GM11168 (cell line): ENCODE results near the gene EP400.

Experiments used
- in situ Hi-C: fragments of 300-500 bp; cut with MboI; formaldehyde crosslinking; loops from one replicate; pipeline ENCODE4 v1.12.0; 2022; ENCODE audit warnings: low sequenced_read_pairs; ENCODE audit not compliant: unreplicated experiment

EP400 gene

DNA sequence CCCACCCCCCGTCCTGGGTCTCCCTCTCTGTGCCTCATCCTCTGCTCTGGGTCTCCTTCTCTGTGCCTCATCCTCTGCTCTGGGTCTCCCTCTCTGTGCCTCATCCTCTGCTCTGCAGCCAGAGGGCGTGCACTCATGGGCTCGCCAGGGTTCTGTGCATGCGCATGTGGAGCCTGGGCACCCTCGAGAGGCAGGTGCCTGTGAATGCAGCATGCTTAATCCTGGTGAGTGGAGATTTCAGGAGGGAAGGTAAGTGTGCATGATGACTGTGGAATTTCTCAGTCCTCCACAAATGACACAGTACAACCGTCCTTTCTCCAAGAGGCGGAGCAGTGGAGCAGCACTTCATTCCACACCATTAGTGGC lies 65.2 kb downstream of the EP400 start:
- in situ Hi-C loops = no loop called here

DNA sequence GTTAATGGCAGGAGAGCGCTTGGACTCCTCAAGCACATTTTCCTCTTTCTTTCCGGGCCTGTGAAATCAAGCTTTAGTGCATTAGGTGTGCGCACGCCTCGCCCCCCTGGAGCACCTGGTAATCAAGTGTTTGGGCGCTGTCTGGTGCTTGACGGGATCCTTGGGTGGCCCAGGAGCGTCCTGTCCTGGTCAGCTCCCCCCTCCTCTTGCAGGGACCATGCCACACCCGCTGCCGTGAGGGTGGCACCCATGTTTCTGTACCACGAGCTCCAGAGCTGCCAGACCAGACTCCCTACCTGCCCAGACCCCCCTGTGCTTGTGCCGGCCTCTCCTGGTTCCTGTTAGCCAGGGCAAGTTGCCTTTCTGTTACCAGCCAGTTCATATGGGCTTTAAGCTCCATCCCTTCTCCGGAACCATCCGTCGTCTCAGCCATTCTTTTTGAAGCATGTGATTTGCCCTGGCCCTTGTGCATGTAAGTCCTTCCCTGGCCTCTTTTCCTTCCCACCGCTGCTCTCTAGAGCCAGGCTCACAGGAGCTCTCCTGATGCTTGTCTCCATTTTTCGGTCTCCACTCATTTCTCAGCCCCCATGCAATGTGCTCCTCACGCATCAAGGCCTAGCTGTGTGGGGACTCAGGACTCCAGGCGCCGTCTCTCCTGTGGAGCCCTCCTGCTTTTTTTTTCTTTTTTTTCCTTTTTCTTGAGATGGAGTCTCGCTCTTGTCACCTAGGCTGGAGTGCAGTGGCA lies 66.1 kb downstream of the EP400 start:
- in situ Hi-C loops = no loop called here

DNA sequence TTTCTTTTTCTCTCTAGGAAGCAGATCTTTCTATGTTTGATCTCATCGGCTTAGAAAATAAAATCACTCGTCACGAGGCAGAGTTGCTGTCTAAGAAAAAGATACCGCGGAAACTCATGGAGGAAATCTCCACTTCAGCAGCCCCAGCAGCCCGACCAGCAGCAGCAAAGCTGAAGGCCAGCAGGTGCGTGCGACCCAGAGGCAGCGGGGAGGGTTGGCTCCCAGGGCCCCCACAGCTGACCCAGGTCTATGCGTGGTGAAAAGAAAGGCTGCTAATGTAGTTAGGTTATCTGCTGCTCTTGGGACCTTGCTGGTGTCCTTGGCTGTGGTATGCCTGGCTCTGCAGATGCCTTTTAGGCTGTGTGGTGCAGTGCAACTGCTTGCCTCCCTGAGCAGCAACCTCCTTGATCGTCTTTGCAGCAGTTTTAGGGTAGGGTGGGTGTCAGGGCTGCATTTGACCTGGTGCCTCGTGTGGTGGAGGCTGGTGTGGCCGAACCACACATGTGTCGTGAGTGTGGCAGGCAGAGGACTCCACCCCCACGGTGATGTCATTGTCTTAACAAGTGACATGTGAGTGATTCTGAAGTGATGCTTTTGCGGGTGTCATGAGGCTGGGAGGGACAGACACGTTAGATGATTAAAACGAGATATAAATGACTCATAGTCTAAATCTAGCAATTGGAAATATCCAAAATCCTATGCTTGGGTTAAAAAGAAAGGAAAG lies 68.6 kb downstream of the EP400 start:
- in situ Hi-C loops = no loop called here

- in situ Hi-C loops = no loop called here
Observed at GRCh38 chr12:132019891-132020290, 70.1 kb downstream of the EP400 start.

- in situ Hi-C loops = no loop called here
Observed at GRCh38 chr12:132020292-132020691, 70.5 kb downstream of the EP400 start.

GRCh38 chr12:132021031-132021871 lies 71.5 kb downstream of the EP400 start:
- in situ Hi-C loops = no loop called here

DNA sequence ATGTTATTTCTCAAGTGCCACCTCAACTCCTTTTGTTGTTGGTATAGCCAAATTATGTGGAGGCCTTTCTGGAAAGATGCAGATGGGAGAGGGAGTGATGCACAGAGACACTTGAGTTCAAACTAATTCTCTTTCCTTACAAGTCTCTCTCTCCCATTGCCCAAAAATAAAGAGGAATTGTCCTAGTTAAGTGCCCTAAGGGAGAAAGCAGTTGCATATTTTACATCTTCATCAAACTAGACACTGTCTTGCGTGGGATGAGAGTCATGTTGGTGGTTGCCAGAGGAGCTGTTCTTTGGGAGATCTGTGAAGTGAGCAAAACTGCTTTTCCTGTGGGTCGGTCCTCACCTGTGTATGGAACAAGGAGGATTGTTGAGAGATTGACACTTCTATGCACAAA lies 72.2 kb downstream of the EP400 start:
- in situ Hi-C loops = no loop called here

GRCh38 chr12:132023658-132024057 lies 73.9 kb downstream of the EP400 start:
- in situ Hi-C loops = no loop called here

- in situ Hi-C loops = no loop called here
Observed at GRCh38 chr12:132024758-132025157, 75.0 kb downstream of the EP400 start.

- in situ Hi-C loops = no loop called here
Observed at GRCh38 chr12:132025526-132025925, 75.8 kb downstream of the EP400 start.

DNA sequence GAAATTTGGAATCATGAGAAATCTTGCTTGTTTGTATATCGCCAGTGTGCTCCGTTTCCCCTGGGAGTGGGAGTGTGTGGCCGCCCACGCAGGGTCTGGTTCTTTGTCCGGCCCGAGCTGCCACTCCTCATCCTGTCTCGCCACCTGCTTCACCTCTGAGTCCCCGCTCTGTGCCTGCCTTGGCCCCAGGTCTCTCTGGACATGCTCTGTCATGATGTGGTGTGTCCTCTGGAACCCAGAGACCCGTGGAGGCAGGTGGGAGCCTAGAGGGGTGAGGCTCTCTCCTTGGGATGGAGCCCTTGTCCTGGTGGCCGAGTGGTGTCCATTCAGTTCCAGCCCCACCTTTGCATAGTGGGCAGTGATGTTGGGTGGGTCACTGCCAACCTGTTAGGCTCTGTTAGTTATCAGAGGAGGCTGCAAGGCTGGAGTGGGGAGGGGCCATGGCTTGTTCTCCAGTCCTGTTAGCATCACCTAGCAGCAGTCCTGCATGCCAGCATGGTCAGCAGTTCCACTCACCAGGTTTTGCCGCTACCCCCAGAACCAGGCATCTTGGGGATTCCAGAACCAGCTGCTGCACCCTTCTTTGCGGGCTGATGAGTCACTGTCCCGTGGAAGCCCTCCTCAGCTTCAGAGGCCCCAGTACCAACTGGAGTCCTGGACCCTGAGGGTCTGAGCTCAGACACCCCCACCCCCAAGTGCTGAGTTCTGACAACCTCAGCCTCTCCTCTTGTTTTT lies 76.5 kb downstream of the EP400 start:
- in situ Hi-C loops = no loop called here

GRCh38 chr12:132026796-132027500 lies 77.2 kb downstream of the EP400 start:
- in situ Hi-C loops = no loop called here

GRCh38 chr12:132027636-132028035 lies 77.9 kb downstream of the EP400 start:
- in situ Hi-C loops = no loop called here

DNA sequence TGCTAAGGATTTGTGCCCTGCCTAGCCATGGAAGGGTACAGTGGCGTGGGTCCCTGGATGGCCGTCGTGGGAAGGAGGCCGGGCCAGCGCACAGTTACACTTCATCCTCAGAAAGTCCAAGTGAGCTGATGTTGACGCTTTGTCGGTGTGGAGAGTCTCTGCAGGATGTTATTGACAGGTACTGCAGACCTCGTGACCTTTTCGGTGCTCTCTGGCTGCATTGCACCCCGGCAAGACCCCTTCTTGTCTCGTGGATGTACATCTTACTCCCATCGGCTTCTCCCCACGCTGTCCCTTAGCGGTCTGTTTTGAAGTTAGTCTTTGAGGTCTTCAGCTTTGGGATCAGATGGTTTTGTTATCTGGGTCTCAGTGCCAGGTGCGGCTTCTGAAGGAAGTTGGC lies 78.4 kb downstream of the EP400 start:
- in situ Hi-C loops = no loop called here

GRCh38 chr12:132029503-132030300 lies 80.0 kb downstream of the EP400 start:
- in situ Hi-C loops = no loop called here

- in situ Hi-C loops = no loop called here
Observed at GRCh38 chr12:132030367-132031038, 80.8 kb downstream of the EP400 start.

GRCh38 chr12:132033627-132034026 lies 83.9 kb downstream of the EP400 start:
- in situ Hi-C loops = no loop called here

DNA sequence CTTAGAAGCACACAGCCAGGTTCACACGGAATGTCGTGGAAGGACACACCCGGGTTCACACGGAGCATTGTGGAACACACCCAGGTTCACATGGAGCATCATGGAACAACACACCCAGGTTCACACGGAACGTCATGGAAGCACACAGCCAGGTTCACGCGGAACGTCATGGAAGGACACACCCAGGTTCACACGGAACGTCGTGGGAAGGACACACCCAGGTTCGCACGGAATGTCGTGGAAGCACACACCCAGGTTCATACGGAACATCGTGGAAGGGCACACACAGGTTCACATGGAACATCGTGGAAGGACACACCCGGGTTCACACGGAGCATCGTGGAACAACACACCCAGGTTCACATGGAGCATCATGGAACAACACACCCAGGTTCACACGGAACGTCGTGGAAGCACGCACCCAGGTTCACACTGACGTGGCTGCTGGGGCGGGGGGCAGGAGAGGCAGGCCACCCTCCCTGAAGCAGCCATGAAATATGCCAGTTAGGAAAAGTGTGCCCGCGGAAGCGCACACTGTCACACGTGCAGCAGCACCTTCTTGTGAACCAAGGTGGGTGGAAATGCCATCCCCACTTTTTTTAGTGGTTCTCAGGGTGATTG lies 86.4 kb downstream of the EP400 start:
- in situ Hi-C loops = no loop called here
